Glutamatergic neuron (in vitro differentiated cells): ENCODE measurements around the gene AGBL5. TPM values are rescaled to one million over a fixed set of nuclear protein-coding genes. Genes with fewer than 3 reads are reported as not detected.

Source experiments
- DNase-seq: peaks from one replicate; pipeline ENCODE4 v3.0.0; 2022
- H3K27ac Mint-ChIP-seq: one replicate; pipeline ENCODE4 v1.8.0; 2020; ENCODE audit warnings: mild to moderate bottlenecking, mixed read lengths, inconsistent platforms; ENCODE audit not compliant: unreplicated experiment
- H3K27me3 Mint-ChIP-seq: one replicate; pipeline ENCODE4 v1.8.0; 2020; ENCODE audit warnings: mild to moderate bottlenecking, moderate library complexity, mixed read lengths, inconsistent platforms; ENCODE audit not compliant: unreplicated experiment
- H3K36me3 Mint-ChIP-seq: one replicate; pipeline ENCODE4 v1.8.0; 2020; ENCODE audit warnings: mild to moderate bottlenecking, mixed read lengths, inconsistent platforms; ENCODE audit not compliant: unreplicated experiment
- H3K4me1 Mint-ChIP-seq: one replicate; pipeline ENCODE4 v1.8.0; 2020; ENCODE audit warnings: mild to moderate bottlenecking, low read depth, mixed read lengths, inconsistent platforms; ENCODE audit not compliant: unreplicated experiment
- H3K4me3 Mint-ChIP-seq: one replicate; pipeline ENCODE4 v1.8.0; 2020; ENCODE audit warnings: mild to moderate bottlenecking, mixed read lengths, inconsistent platforms; ENCODE audit not compliant: unreplicated experiment
- H3K9me3 Mint-ChIP-seq: one replicate; pipeline ENCODE4 v1.8.0; 2020; ENCODE audit warnings: mild to moderate bottlenecking, moderate library complexity, mixed read lengths, inconsistent platforms; ENCODE audit not compliant: unreplicated experiment
- CTCF ChIP-seq: fragments of 200-600 bp; sonication (generic); IDR thresholded peaks from one replicate; pipeline ENCODE4 v1.5.0; 2021; ENCODE audit not compliant: partially characterized antibody, unreplicated experiment
- total RNA-seq: library from RNA; stranded (reverse); fragmentation: NEBNext Ultra II Directional; extraction: Animal tissue kit (Norgen Biotek cat#: 25700); gene quantifications from one replicate; pipeline ENCODE4 v1.2.1, GENCODE V29; 2021; ENCODE audit not compliant: unreplicated experiment

Gene AGBL5
- total RNA-seq, 1 donor from 2014 or later = 17.3 TPM

GRCh38 chr2:27006602-27007415, 44.7 kb upstream of the AGBL5 start:
- H3K9me3 Mint-ChIP-seq = no peaks in the 10 kb centered on the region
- H3K36me3 Mint-ChIP-seq = no peaks in the 10 kb centered on the region
- no peak overlapping the region for H3K27ac Mint-ChIP-seq
- no peak for TF ChIP-seq CTCF
- H3K4me1 Mint-ChIP-seq = no peaks in the 10 kb centered on the region
- DNase-seq = no peak
- H3K27me3 Mint-ChIP-seq = no peaks in the 10 kb centered on the region
- H3K4me3 Mint-ChIP-seq = no peak overlapping the region

- no peaks in the 10 kb centered on the region for H3K27me3 Mint-ChIP-seq
- TF ChIP-seq CTCF = no peak
Observed at GRCh38 chr2:27007416-27008374, 43.8 kb upstream of the AGBL5 start.

GRCh38 chr2:27008678-27009077, 42.8 kb upstream of the AGBL5 start:
- Mint-ChIP-seq H3K4me1 (no peaks in the 10 kb centered on the region), H3K27me3 (no peaks in the 10 kb centered on the region), H3K36me3 (peaks cover 13% of the 10 kb centered on the region), H3K27ac (no peak overlapping the region), H3K9me3 (no peaks in the 10 kb centered on the region), H3K4me3 (no peak overlapping the region)
- DNase-seq = no peak
- no peak for TF ChIP-seq CTCF

More at GRCh38 chr2:27007416-27008374, 43.8 kb upstream of the AGBL5 start:
- no peak for DNase-seq
- H3K27ac Mint-ChIP-seq = no peak overlapping the region
- H3K9me3 Mint-ChIP-seq = no peaks in the 10 kb centered on the region
- peaks cover 5% of the 10 kb centered on the region for H3K36me3 Mint-ChIP-seq
- H3K4me3 Mint-ChIP-seq = no peak overlapping the region
- no peaks in the 10 kb centered on the region for H3K4me1 Mint-ChIP-seq

GRCh38 chr2:27009083-27009482, 42.4 kb upstream of the AGBL5 start:
- H3K4me3 Mint-ChIP-seq = no peak overlapping the region
- no peaks in the 10 kb centered on the region for H3K9me3 Mint-ChIP-seq
- peaks cover 17% of the 10 kb centered on the region for H3K36me3 Mint-ChIP-seq
- no peak for TF ChIP-seq CTCF
- H3K27ac Mint-ChIP-seq = no peak overlapping the region
- H3K4me1 Mint-ChIP-seq = no peaks in the 10 kb centered on the region
- no peaks in the 10 kb centered on the region for H3K27me3 Mint-ChIP-seq
- DNase-seq = no peak

- Mint-ChIP-seq H3K27ac (no peak overlapping the region), H3K9me3 (no peaks in the 10 kb centered on the region), H3K4me3 (no peak overlapping the region), H3K4me1 (peaks cover under 1% of the 10 kb centered on the region), H3K27me3 (no peaks in the 10 kb centered on the region), H3K36me3 (peaks cover 19% of the 10 kb centered on the region)
- no peak for DNase-seq
- no peak for TF ChIP-seq CTCF
Observed at GRCh38 chr2:27009716-27010115, 41.8 kb upstream of the AGBL5 start.
